Measurements from ENCODE around the gene VPS26B.
"Not testable (repeated sequence)": the region's sequence is repeated elsewhere in the genome, so short reads cannot be mapped to it uniquely, and the experiment has no call there.

Gene VPS26B

GRCh38 chr11:134277183-134278001 is 52.9 kb downstream of the VPS26B start:
- DNase-seq (ENCODE audit: low read depth), result peak; percentile 13
- no peak for TF ChIP-seq CTCF (IDR thresholded peaks at IDR 0.05; ENCODE audit: insufficient read depth, low read depth, low read length, missing control alignments)
- peak overlapping the region; percentile 65 for H3K4me3 ChIP-seq (ENCODE audit: low read length)

- TF ChIP-seq CTCF (IDR thresholded peaks at IDR 0.05; ENCODE audit: insufficient read depth, low read depth, low read length, missing control alignments), result no peak
- H3K4me3 ChIP-seq (ENCODE audit: low read length), result no peak overlapping the region
- DNase-seq (ENCODE audit: low read depth), result no peak
Measured at GRCh38 chr11:134278356-134278755, 53.9 kb downstream of the VPS26B start.

- not testable (repeated sequence) for DNase-seq (ENCODE audit: low read depth)
Measured at GRCh38 chr11:134281635-134282034, 57.2 kb downstream of the VPS26B start.

GRCh38 chr11:134282121-134283045 is 57.9 kb downstream of the VPS26B start:
- H3K4me3 ChIP-seq (ENCODE audit: low read length), result no peak overlapping the region
- DNase-seq (ENCODE audit: low read depth), result no peak
- no peak for TF ChIP-seq CTCF (IDR thresholded peaks at IDR 0.05; ENCODE audit: insufficient read depth, low read depth, low read length, missing control alignments)

More at GRCh38 chr11:134281635-134282034, 57.2 kb downstream of the VPS26B start:
- not testable (repeated sequence) for H3K4me3 ChIP-seq (ENCODE audit: low read length)

GRCh38 chr11:134283461-134284230 is 59.2 kb downstream of the VPS26B start:
- TF ChIP-seq CTCF (IDR thresholded peaks at IDR 0.05; ENCODE audit: insufficient read depth, low read depth, low read length, missing control alignments), result no peak
- no peak for DNase-seq (ENCODE audit: low read depth)

GRCh38 chr11:134284349-134284748 is 59.9 kb downstream of the VPS26B start:
- DNase-seq (ENCODE audit: low read depth); H3K4me3 ChIP-seq (ENCODE audit: low read length): not testable (repeated sequence)

More at GRCh38 chr11:134283461-134284230, 59.2 kb downstream of the VPS26B start:
- no peak overlapping the region for H3K4me3 ChIP-seq (ENCODE audit: low read length)

GRCh38 chr11:134287561-134287960 is 63.1 kb downstream of the VPS26B start:
- no peak for DNase-seq (ENCODE audit: low read depth)
- no peak overlapping the region for H3K4me3 ChIP-seq (ENCODE audit: low read length)
- no peak for TF ChIP-seq CTCF (IDR thresholded peaks at IDR 0.05; ENCODE audit: insufficient read depth, low read depth, low read length, missing control alignments)

Data from epithelial cell of esophagus (primary cell).